Vagina (tissue), 2 donors: ENCODE results near the gene MGMT. TPM values are rescaled to one million over a fixed set of nuclear protein-coding genes. Genes with fewer than 3 reads are reported as not detected.
A peak's percentile ranks its signal among the peaks of the same experiment; 100 is the strongest.

Experiments
- DNase-seq, 2 donors: peaks; one replicate each; pipeline ENCODE4 v3.0.0-alpha.2; 2017; ENCODE audit errors: extremely low spot score in 2 of 2
- H3K27ac ChIP-seq: fragments of 200-600 bp; sonication (generic); one replicate; pipeline ENCODE4 v1.5.1; 2019
- H3K27me3 ChIP-seq: fragments of 200-600 bp; sonication (generic); one replicate; pipeline ENCODE4 v1.5.1; 2019
- H3K36me3 ChIP-seq, 2 donors: fragments of 200-600 bp; sonication (generic); one replicate each; pipeline ENCODE4 v1.5.1; 2017 to 2019
- H3K4me1 ChIP-seq: fragments of 200-600 bp; sonication (generic); one replicate; pipeline ENCODE4 v1.5.1; 2019
- H3K4me3 ChIP-seq, 2 donors: fragments of 200-600 bp; sonication (generic); 1 replicate in 1 of 2; 2 replicates in 1 of 2; pipeline ENCODE4 v1.5.1; 2016 to 2019
- H3K9me3 ChIP-seq: fragments of 200-600 bp; sonication (generic); one replicate; pipeline ENCODE4 v1.5.1; 2019
- CTCF ChIP-seq, 3 experiments: fragments of 450-650 bp in 2 of 3; fragments of 200-600 bp in 1 of 3; sonication (generic) in 1 of 3; IDR thresholded peaks; one replicate each; pipeline ENCODE4 v1.5.1; 2017 to 2019; ENCODE audit warnings: antibody characterized with exemption in 3 of 3, mild to moderate bottlenecking in 2 of 3, moderate library complexity in 2 of 3
- POLR2A ChIP-seq, 2 donors: fragments of 450-650 bp; IDR thresholded peaks; one replicate each; pipeline ENCODE4 v1.6.1; 2017; ENCODE audit warnings: antibody characterized with exemption in 2 of 2, mild to moderate bottlenecking in 2 of 2, moderate library complexity in 2 of 2
- POLR2AphosphoS5 ChIP-seq, 2 donors: sonication (generic); formaldehyde crosslinking; IDR thresholded peaks; one replicate each; pipeline ENCODE4 v1.9.0; 2017; ENCODE audit warnings: antibody characterized with exemption in 2 of 2, mild to moderate bottlenecking in 2 of 2, low read depth in 1 of 2; ENCODE audit not compliant: insufficient read depth in 1 of 2
- intact Hi-C: fragments of 100-400 bp; cut with DNase I; formaldehyde crosslinking; loops from one replicate; pipeline ENCODE4 v1.15.1; 2023
- total RNA-seq: library from RNA; depleted of rRNA; stranded (reverse); fragments of >200 nt; gene quantifications from one replicate; pipeline ENCODE4 v1.2.3, GENCODE V29; 2016

Gene MGMT
- total RNA-seq, 1 donor from 2014 or later: 16.0 TPM

GRCh38 chr10:129627442-129627841 lies 160.4 kb downstream of the MGMT start:
- intact Hi-C loops: no loop called here
- no peak for DNase-seq

GRCh38 chr10:129628823-129629222 lies 161.8 kb downstream of the MGMT start:
- TF ChIP-seq POLR2A (IDR thresholded peaks at IDR 0.05) (no peak), POLR2AphosphoS5 (IDR thresholded peaks at IDR 0.05; ENCODE audit: insufficient read depth in 1 of 2, low read depth in 1 of 2) (no peak), CTCF (IDR thresholded peaks at IDR 0.05) (no peak)
- peak in 1 of 2 donors; percentile 58 for DNase-seq
- H3K9me3 ChIP-seq: no peaks in the 10 kb centered on the region
- no peak overlapping the region for H3K4me3 ChIP-seq
- H3K27me3 ChIP-seq: no peaks in the 10 kb centered on the region
- H3K4me1 ChIP-seq: peaks cover 6% of the 10 kb centered on the region
- intact Hi-C loops: no loop called here
- no peak overlapping the region for H3K27ac ChIP-seq
- no peaks in the 10 kb centered on the region for H3K36me3 ChIP-seq

More at GRCh38 chr10:129627442-129627841, 160.4 kb downstream of the MGMT start:
- Histone ChIP-seq H3K36me3 (no peaks in the 10 kb centered on the region), H3K4me1 (peaks cover 6% of the 10 kb centered on the region), H3K9me3 (no peaks in the 10 kb centered on the region), H3K27me3 (no peaks in the 10 kb centered on the region), H3K27ac (no peak overlapping the region), H3K4me3 (no peak overlapping the region)
- no peak for TF ChIP-seq POLR2A (IDR thresholded peaks at IDR 0.05)
- no peak for TF ChIP-seq POLR2AphosphoS5 (IDR thresholded peaks at IDR 0.05; ENCODE audit: insufficient read depth in 1 of 2, low read depth in 1 of 2)
- no peak for TF ChIP-seq CTCF (IDR thresholded peaks at IDR 0.05)

- H3K4me1 ChIP-seq: peaks cover 6% of the 10 kb centered on the region
- H3K4me3 ChIP-seq: no peak overlapping the region
- H3K9me3 ChIP-seq: no peaks in the 10 kb centered on the region
- TF ChIP-seq CTCF (IDR thresholded peaks at IDR 0.05) (no peak), POLR2A (IDR thresholded peaks at IDR 0.05) (no peak)
- H3K36me3 ChIP-seq: no peaks in the 10 kb centered on the region
- intact Hi-C loops: no loop called here
- no peak overlapping the region for H3K27ac ChIP-seq
- no peaks in the 10 kb centered on the region for H3K27me3 ChIP-seq
- DNase-seq: peak in 1 of 2 donors; percentile 37
Observed at GRCh38 chr10:129629911-129630310, 162.9 kb downstream of the MGMT start.

GRCh38 chr10:129631006-129631405 lies 164.0 kb downstream of the MGMT start:
- Histone ChIP-seq H3K27me3 (no peaks in the 10 kb centered on the region), H3K9me3 (no peaks in the 10 kb centered on the region), H3K4me3 (no peak overlapping the region), H3K4me1 (peaks cover 6% of the 10 kb centered on the region), H3K27ac (no peak overlapping the region), H3K36me3 (no peaks in the 10 kb centered on the region)
- TF ChIP-seq POLR2AphosphoS5 (IDR thresholded peaks at IDR 0.05; ENCODE audit: insufficient read depth in 1 of 2, low read depth in 1 of 2): no peak
- no peak for TF ChIP-seq CTCF (IDR thresholded peaks at IDR 0.05)
- TF ChIP-seq POLR2A (IDR thresholded peaks at IDR 0.05): no peak
- intact Hi-C loops: no loop called here
- DNase-seq: no peak

- intact Hi-C loops: no loop called here
- no peak for TF ChIP-seq CTCF (IDR thresholded peaks at IDR 0.05)
- no peak for TF ChIP-seq POLR2AphosphoS5 (IDR thresholded peaks at IDR 0.05; ENCODE audit: insufficient read depth in 1 of 2, low read depth in 1 of 2)
- no peak for TF ChIP-seq POLR2A (IDR thresholded peaks at IDR 0.05)
- peak in 1 of 2 donors; percentile 22 for DNase-seq
- no peaks in the 10 kb centered on the region for H3K27me3 ChIP-seq
- no peaks in the 10 kb centered on the region for H3K36me3 ChIP-seq
- H3K4me1 ChIP-seq: peaks cover 6% of the 10 kb centered on the region
- H3K9me3 ChIP-seq: no peaks in the 10 kb centered on the region
- H3K27ac ChIP-seq: no peak overlapping the region
- H3K4me3 ChIP-seq: no peak overlapping the region
Observed at GRCh38 chr10:129631870-129632623, 165.0 kb downstream of the MGMT start.
